Stomach (tissue), 9 donors: ENCODE data around the gene ANGPTL8. TPM values are rescaled to one million over a fixed set of nuclear protein-coding genes. Genes with fewer than 3 reads are reported as not detected.

ENCODE experiments used
- DNase-seq, 2 donors: peaks; one replicate each; pipeline versions ENCODE4 v3.0.0 to v3.0.0-alpha.2; 2013 to 2019
- H3K27ac ChIP-seq, 5 donors: fragments of 200-600 bp in 4 of 5; sonication (generic) in 4 of 5; one replicate each; pipeline ENCODE4 v1.5.1; 2013 to 2019; ENCODE audit warnings: mild to moderate bottlenecking in 1 of 5, moderate library complexity in 1 of 5
- H3K27me3 ChIP-seq, 3 donors: fragments of 200-600 bp; sonication (generic); one replicate each; pipeline ENCODE4 v1.5.1; 2017 to 2019; ENCODE audit warnings: mixed run types in 1 of 3
- H3K36me3 ChIP-seq, 4 donors: fragments of 200-600 bp; sonication (generic); 1 replicate in 3 of 4; 2 replicates in 1 of 4; pipeline ENCODE4 v1.5.1; 2016 to 2019
- H3K4me1 ChIP-seq, 4 donors: fragments of 200-600 bp; sonication (generic); one replicate each; pipeline ENCODE4 v1.5.1; 2016 to 2019
- H3K4me3 ChIP-seq, 4 donors: fragments of 200-600 bp; sonication (generic) in 3 of 4; one replicate each; pipeline ENCODE4 v1.5.1; 2016 to 2019; ENCODE audit warnings: mild to moderate bottlenecking in 1 of 4
- H3K9me3 ChIP-seq, 4 donors: fragments of 200-600 bp; sonication (generic); one replicate each; pipeline ENCODE4 v1.5.1; 2016 to 2019
- EP300 ChIP-seq: sonication (generic); formaldehyde crosslinking; IDR thresholded peaks from one replicate; pipeline ENCODE4 v1.6.1; 2017; ENCODE audit warnings: antibody characterized with exemption
- POLR2A ChIP-seq, 4 donors: fragments of 450-650 bp; IDR thresholded peaks; one replicate each; pipeline ENCODE4 v1.6.1; 2016; ENCODE audit warnings: antibody characterized with exemption in 4 of 4, control low read depth in 2 of 4, mild to moderate bottlenecking in 1 of 4, moderate library complexity in 1 of 4
- POLR2AphosphoS5 ChIP-seq, 3 donors: sonication (generic); formaldehyde crosslinking; IDR thresholded peaks; one replicate each; pipeline ENCODE4 v1.6.1; 2016; ENCODE audit warnings: antibody characterized with exemption in 3 of 3
- WGBS, 5 donors: extraction: QIAGEN DNeasy Blood & Tissue Kit in 3 of 5; methylation state at CpG; one replicate each; pipeline versions ENCODE4 v1.1.5 to v1.1.7; 2013 to 2018; 5-methylcytosine and 5-hydroxymethylcytosine counted together
- intact Hi-C: fragments of 100-400 bp; cut with DNase I; formaldehyde crosslinking; loops from one replicate; pipeline ENCODE4 v1.15.1; 2023; ENCODE audit warnings: low total_unique reads
- polyA plus RNA-seq, 3 donors: library from polyadenylated mRNA; stranded (reverse); fragments of 200-250 nt; gene quantifications; one replicate each; pipeline ENCODE4 v1.2.3, GENCODE V29; 2013
- total RNA-seq, 5 donors: library from RNA; depleted of rRNA; stranded (reverse); fragments of >200 nt; gene quantifications; one replicate each; pipeline versions ENCODE4 v1.1.0 to v1.2.3, GENCODE V29; 2014 to 2016
- TF ChIP-seq, protein P1 (sequence below), 7 experiments: fragments of 450-650 bp in 4 of 7; fragments of 200-600 bp in 3 of 7; sonication (generic) in 3 of 7; IDR thresholded peaks; one replicate each; pipeline ENCODE4 v1.5.1; 2016 to 2019; ENCODE audit warnings: antibody characterized with exemption in 7 of 7, control low read depth in 2 of 7, mild to moderate bottlenecking in 1 of 7
- donor health status: healthy with polysubstance abuse.
- donor health status: Bipolar disorder and iron deficiency.
- donor health status: healthy.

ANGPTL8 gene
- total and polyA plus RNA-seq, 8 donors = 0.70 TPM; not detected in 7

DNA sequence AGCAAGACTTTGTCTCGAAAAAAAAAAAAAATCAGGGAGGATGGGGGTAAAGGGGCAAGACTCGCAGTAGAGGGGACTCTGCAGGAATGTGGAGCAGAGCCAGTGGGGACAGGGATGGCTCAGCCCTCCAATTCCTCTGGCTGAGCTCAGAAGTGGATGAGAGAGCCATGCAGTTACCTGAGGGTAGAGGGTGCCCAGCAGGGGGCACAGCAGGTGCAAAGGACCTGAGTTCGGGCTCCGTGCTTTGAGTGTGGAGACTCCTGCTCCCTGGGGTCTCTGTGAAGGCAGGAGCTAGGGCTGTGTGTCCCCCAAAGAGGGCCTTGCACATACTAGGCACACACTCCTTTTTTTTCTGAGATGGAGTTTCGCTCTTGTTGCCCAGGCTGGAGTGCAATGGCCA, 15.2 kb downstream of the ANGPTL8 start:
- H3K27ac ChIP-seq = no peak overlapping the region
- WGBS, 5 donors = 84 to 92% (median 89%) methylated on average over 4 to 5 of the region's 5 CpGs
- H3K9me3 ChIP-seq = no peaks in the 10 kb centered on the region
- intact Hi-C loops = no loop called here
- H3K4me1 ChIP-seq = peaks cover 0 to 5% (median 0%) of the 10 kb centered on the region in 4 donors
- H3K27me3 ChIP-seq = no peaks in the 10 kb centered on the region
- peaks cover 15 to 40% (median 38%) of the 10 kb centered on the region in 4 donors for H3K36me3 ChIP-seq
- DNase-seq = no peak
- no peak overlapping the region for H3K4me3 ChIP-seq
- TF ChIP-seq, protein P1, sequence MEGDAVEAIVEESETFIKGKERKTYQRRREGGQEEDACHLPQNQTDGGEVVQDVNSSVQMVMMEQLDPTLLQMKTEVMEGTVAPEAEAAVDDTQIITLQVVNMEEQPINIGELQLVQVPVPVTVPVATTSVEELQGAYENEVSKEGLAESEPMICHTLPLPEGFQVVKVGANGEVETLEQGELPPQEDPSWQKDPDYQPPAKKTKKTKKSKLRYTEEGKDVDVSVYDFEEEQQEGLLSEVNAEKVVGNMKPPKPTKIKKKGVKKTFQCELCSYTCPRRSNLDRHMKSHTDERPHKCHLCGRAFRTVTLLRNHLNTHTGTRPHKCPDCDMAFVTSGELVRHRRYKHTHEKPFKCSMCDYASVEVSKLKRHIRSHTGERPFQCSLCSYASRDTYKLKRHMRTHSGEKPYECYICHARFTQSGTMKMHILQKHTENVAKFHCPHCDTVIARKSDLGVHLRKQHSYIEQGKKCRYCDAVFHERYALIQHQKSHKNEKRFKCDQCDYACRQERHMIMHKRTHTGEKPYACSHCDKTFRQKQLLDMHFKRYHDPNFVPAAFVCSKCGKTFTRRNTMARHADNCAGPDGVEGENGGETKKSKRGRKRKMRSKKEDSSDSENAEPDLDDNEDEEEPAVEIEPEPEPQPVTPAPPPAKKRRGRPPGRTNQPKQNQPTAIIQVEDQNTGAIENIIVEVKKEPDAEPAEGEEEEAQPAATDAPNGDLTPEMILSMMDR (IDR thresholded peaks at IDR 0.05) = no peak
- TF ChIP-seq POLR2AphosphoS5 (IDR thresholded peaks at IDR 0.05) = no peak
- no peak for TF ChIP-seq POLR2A (IDR thresholded peaks at IDR 0.05)
- TF ChIP-seq EP300 = no peak

DNA sequence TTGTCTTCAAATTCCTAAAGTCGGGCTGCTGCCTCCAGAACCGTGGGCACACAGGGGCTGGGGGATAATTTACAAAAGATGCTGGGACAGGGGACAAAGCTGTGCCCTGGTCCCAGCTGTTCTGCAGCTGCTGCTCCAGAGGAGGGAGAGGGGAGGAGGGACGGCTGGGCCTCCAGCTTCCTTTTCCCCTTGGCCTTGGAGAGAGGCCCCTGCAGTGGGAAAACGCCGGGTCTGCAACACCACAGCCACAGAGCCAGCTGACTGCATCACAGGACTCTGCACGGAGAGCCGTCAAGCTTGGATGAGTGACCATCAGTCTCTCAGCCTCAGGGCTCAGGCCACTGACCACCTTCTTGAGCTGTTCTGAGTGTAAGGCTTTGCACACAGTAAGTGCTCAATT, 16.8 kb downstream of the ANGPTL8 start:
- Histone ChIP-seq H3K4me1 (peaks cover 0 to 5% (median 3%) of the 10 kb centered on the region in 4 donors), H3K9me3 (no peaks in the 10 kb centered on the region), H3K4me3 (no peak overlapping the region), H3K27ac (peak overlapping the region in 3 of 5 donors; percentile 30 to 55 (median 54)), H3K36me3 (peaks cover 6 to 25% (median 23%) of the 10 kb centered on the region in 4 donors), H3K27me3 (peaks cover 0 to 3% (median 0%) of the 10 kb centered on the region in 3 donors)
- intact Hi-C loops = no loop called here
- peak in 1 of 2 donors; percentile 86 for DNase-seq
- 31 to 50% (median 38%) methylated on average over 6 to 7 of the region's 7 CpGs for WGBS, 5 donors
- TF ChIP-seq EP300 (no peak), POLR2AphosphoS5 (IDR thresholded peaks at IDR 0.05) (no peak), POLR2A (IDR thresholded peaks at IDR 0.05) (no peak)
- TF ChIP-seq, protein P1 (IDR thresholded peaks at IDR 0.05) = no peak

- WGBS, 5 donors = 80 to 89% (median 87%) methylated on average over 3 of the region's 3 CpGs
- intact Hi-C loops = no loop called here
- peak in 1 of 2 donors; percentile 7 for DNase-seq
These were observed 18.5 kb downstream of the ANGPTL8 start for GRCh38 chr19:11257846-11258380.

GRCh38 chr19:11260996-11261395, 21.6 kb downstream of the ANGPTL8 start:
- WGBS, 5 donors = 73 to 82% (median 78%) methylated on average over 5 of the region's 5 CpGs
- peaks cover 0 to 19% (median 0%) of the 10 kb centered on the region in 3 donors for H3K27me3 ChIP-seq
- H3K9me3 ChIP-seq = no peaks in the 10 kb centered on the region
- intact Hi-C loops = no loop called here
- no peak for TF ChIP-seq EP300
- TF ChIP-seq, protein P1 (IDR thresholded peaks at IDR 0.05) = no peak
- no peak for TF ChIP-seq POLR2A (IDR thresholded peaks at IDR 0.05)
- no peak for TF ChIP-seq POLR2AphosphoS5 (IDR thresholded peaks at IDR 0.05)
- H3K4me3 ChIP-seq = peak overlapping the region; percentile 92 to 99 (median 95)
- H3K4me1 ChIP-seq = peaks cover 24 to 44% (median 37%) of the 10 kb centered on the region in 4 donors
- H3K36me3 ChIP-seq = no peaks in the 10 kb centered on the region
- H3K27ac ChIP-seq = peak overlapping the region in 2 of 5 donors; percentile 90 to 91
- DNase-seq = peak in 1 of 2 donors; percentile 13

More at GRCh38 chr19:11257846-11258380, 18.5 kb downstream of the ANGPTL8 start:
- H3K27me3 ChIP-seq = peaks cover 0 to 19% (median 0%) of the 10 kb centered on the region in 3 donors
- H3K4me3 ChIP-seq = no peak overlapping the region
- peaks cover 0 to 8% (median 6%) of the 10 kb centered on the region in 4 donors for H3K36me3 ChIP-seq
- H3K4me1 ChIP-seq = peaks cover 5 to 21% (median 17%) of the 10 kb centered on the region in 4 donors
- no peak overlapping the region for H3K27ac ChIP-seq
- no peaks in the 10 kb centered on the region for H3K9me3 ChIP-seq
- TF ChIP-seq, protein P1 (IDR thresholded peaks at IDR 0.05) = no peak
- TF ChIP-seq POLR2A (IDR thresholded peaks at IDR 0.05) = no peak
- no peak for TF ChIP-seq POLR2AphosphoS5 (IDR thresholded peaks at IDR 0.05)
- no peak for TF ChIP-seq EP300
